Superior temporal gyrus (tissue), 1 donor: ENCODE results near the gene BARHL2.

ENCODE experiments used
- DNase-seq: peaks from one replicate; pipeline ENCODE4 v3.0.0-alpha.2; 2016; ENCODE audit errors: extremely low spot score

BARHL2 gene

DNA sequence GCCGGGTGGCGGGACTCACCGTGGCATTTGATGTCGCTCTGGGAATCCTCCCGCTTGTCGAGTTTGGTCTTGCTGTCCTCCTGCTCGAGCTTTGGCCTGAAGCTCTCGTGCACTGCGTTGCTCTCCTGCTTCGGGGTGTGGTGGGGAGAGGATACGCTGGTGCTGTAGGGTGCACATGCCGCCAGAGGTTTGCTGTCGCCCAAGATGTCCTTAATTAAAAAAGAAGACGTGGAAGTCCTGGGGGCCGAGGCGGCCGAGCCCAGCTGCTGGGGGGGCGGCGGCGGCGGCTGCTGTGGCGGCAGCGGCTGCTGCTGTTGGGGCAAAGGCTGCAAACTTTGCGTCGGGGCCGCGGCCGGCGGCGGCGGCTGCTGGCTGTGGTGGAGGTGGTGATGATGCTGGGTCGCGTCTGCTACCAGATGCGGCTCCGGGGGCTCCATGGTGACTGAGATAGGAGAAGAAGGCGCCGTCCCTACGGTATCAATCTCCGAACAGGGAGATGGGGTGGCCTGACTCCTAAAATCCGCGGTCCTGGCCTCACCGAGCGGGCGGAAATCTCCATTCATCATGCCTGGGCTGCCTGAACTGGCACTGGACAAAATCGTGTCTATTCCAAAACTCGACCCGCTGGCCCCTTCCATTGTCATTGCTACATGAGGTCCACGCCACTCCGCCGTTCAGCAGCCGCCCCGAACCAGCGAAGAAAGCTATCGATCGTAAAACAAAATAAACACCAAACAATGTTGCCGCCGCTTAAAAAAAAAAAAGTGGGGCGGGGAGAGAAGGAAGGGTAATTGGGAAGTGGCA, at the start of gene BARHL2:
Gene BARHL2 (minus strand): TSS at position 751 of the 804 bp plus-strand sequence. CDS start 107 bp downstream, at position 644.
- no peak for DNase-seq

DNA sequence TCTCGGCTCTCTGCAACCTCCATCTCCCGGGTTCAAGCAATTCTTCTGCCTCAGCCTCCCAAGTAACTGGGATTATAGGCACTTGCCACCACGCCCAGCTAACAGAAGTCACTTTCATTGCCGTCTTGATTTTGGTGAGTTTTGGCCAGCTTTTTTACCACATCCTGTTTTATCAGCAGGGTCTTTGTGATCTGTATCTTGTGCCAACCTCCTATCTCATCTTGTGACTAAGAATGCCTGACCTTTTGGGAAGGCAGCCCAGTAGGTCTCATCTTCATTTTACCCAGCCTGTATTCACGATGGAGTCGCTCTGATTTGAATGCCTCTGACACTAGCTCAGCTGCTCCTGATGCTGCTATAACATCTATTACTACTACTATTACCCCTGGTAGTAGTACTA, 46.8 kb upstream of the BARHL2 start:
- DNase-seq = no peak

DNA sequence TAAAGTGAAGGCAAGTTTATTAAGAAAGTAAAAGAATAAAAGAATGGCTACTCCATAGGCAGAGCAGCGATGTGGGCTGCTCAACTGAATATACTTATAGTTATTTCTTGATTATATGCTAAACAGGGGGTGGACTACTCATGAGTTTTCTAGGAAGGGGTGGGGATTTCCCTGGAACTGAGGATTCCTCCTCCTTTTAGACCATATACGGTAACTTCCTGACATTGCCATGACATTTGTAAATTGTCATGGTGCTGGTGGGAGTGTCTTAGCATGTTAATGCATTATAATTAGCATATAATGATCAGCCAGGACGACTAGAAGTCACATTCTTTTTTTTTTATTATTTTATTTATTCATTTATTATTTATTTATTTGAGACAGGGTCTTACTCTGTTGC, 46.4 kb upstream of the BARHL2 start:
- no peak for DNase-seq

- DNase-seq = no peak
Observed at GRCh38 chr1:90761781-90762589, 44.9 kb upstream of the BARHL2 start.

GRCh38 chr1:90761156-90761555, 44.1 kb upstream of the BARHL2 start:
- DNase-seq = no peak

GRCh38 chr1:90753556-90753955, 36.5 kb upstream of the BARHL2 start:
- no peak for DNase-seq

- no peak for DNase-seq
Observed at GRCh38 chr1:90748668-90749067, 31.6 kb upstream of the BARHL2 start.

- DNase-seq = no peak
Observed at GRCh38 chr1:90746857-90747256, 29.8 kb upstream of the BARHL2 start.

DNA sequence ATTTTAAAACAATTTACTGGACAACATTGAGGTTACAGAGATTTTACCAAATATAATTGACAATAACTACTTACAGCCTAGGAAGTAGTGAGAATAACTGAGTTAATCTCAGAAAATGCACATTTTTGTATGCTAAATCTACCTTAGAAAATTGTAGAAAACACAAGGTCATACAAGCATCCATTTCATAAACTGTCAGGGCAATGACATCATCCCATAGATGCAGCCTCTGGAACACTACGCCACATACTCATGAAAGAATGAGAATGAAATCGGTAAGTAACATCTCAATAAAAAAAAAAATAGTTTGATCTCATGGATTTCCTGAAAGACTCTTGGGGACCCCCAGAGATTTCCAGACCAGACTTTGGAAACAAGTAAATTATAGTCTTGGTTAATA, 28.9 kb upstream of the BARHL2 start:
- DNase-seq = no peak

- DNase-seq = no peak
Observed at GRCh38 chr1:90732136-90732535, 15.0 kb upstream of the BARHL2 start.

- DNase-seq = no peak
Observed at GRCh38 chr1:90731382-90732050, 14.4 kb upstream of the BARHL2 start.

DNA sequence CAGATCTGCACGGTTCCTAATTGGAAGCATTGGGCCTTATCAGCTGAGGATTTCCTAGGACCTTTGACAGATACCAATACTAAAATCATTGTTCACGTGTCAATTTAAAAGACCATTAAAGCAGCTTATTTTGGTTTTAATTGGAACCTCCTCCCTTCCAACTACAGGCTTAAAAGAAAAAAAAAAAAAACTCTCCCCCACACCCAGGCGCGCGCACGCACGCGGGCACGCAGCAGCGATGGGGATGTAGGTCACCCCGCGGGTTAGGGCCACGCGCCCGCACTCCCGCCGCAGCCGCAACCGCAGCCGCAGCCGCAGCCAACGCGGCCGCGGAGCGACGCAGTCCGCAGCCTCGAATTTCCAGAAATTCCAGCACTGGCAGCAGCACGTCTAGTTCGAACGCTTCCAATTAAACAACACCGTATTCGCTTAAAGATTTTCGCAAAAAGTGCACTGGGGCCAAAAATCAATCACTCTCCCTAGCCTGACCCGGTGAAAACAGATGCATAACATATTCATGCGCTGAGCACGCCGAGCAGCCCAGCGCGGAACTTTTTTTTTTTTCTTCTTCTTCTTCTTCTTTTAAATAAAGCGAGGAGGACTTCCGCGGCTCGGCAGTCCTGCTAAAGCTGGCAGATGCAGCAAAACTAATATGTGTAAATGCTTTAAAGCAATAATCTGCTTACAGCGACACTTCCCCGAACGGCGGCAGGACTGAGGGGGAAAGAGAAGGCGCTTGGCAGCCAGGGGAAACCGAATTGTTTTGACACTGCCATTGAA, 13.3 kb upstream of the BARHL2 start:
- no peak for DNase-seq

DNA sequence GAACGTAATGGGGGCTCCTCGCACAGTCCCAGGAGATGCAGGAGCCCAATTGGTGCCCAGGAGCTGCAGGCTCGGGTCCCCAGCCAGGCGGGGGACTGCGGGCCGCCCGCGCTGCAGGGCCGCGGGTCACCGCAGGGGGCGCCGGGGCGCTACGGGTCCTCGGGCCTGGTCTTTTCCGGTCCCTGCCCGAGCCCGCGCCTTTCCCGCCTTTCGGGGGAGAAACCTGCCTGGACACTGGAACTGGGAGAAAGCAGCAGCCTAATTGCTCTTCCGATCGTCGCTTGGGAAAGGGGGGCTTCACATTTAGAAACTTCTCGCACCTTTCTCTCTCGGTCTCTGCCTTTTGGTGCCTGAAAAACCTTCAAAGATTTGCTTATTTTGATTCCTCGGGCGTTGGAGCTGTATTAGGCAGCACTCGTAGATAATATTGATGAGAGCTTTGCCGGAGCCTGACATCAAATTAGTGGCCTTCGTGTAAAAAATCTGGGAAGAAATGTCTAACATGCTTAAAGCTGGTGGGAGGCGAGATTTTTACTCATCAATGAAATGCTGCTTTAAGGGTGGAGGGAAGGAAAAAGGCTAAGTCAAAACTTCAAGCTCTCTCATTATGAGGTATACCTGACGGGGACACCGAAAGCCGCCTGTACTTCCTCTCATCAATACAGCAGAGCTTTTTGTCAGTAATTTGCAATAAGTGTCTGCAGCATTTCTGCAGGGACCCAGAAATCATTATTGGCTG, 12.6 kb upstream of the BARHL2 start:
- DNase-seq = no peak

- no peak for DNase-seq
Observed at GRCh38 chr1:90728502-90729287, 11.6 kb upstream of the BARHL2 start.

DNA sequence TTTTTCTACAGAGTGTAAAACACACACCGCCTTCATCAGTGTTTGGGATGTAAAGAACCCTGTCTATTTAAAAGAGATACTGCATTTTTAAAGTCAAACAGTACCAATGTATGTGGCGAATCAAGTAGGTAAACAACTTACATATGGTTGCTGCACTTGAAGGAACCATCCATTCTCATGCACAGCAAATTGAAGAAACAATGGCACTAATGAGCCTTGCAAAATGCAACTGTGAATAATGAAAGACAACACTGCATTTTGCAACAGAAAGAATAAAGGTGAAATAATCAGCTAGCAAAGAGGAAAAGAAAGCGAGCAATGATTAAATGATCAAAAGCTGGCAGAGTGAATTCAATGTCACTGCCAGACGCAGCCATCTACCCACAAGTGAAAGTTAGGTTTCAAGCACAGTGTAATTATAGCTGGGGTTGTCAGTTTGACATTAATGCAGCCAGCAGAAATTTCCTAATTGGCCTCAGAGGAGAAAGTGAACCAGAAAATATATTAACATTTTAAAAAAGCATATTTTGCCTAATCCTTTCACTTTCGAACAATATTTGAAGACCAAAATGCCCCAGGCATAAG, 10.9 kb upstream of the BARHL2 start:
- DNase-seq = no peak

DNA sequence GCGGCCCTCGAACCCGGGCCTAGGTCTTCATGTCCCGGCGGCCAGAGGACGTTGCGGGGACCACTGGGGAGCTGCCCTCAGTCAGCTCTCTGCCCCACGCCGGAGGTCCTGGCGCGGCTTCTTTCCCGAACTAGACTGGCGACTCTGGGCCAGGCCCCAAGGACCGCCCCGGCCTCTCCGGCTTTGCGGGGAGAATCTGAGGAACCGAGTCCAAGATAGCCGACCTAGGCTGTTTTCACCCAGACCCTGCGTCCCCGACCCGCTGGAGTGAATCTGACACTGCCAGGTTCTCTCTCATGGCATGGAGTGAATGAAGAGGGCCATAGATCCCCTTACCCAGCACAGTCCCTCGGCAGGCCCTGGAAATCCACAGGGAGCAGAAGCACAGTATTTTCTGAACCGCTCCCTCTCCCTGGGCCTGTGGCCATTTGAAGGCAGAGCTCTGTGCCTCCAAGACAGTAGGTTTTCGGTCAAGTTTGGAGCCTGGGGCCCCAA, 9.9 kb upstream of the BARHL2 start:
- DNase-seq = no peak

DNA sequence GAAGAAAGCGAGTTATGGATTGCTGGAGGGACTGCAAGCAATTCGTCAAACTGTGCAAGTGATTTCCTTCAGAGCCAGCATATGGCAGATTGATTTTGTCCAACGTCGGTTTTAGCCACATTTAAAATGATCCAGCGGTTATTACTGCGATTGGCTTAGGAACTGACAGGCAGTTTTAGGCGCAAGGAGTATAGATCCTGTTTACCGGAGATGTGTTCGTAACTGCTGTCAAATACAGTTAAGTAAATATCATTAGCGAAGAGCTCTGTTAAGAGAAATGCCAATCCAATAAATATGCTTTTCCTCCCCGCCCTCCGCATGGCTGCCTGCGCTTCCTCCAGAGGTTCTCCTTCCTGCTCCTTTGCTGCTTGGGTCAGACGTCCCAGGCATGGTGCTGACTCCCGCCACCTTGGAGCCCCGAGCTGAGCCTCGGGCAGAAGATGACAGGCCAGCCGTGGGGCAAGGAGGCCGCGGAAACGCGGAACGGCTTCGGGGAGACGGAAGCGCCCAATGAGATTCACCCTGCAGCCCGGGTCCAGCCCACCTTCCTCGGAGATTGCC, 9.4 kb upstream of the BARHL2 start:
- DNase-seq = no peak

DNA sequence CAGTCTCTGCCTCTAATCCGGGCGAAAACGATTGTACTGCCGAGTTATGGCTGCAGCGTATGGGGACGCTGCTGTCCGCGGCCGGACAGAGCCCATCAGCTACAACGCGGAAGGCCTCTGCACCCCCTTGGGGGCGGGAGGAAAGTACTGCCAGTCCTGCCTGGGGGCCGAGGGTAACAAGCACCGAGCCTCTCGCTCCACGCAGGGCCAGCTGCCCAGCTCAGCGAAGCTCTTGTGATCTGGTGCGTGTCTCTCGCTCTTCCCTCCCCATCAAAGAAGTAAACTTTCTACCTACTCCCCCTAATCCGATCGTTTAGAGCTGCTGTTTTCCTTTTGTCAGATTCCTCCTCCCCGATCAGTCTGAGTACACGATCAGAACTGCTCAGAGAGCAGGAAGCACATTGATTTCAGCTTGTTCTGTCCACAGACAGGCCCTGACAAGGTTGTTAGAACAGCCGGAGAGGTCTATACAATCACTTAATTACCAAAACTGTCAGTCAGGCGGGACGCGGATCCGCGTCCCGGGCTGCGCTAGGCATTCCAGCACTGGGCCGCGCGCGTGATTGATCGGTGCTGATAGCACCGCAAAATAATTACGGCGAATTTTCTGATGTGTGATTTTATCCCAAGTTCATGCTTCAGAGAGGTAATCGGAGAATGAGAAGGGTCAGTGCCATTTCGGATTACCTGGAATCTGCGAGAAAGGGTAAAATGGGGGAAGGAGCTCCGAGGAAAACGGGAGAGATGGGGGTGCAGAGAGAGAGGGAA, 8.7 kb upstream of the BARHL2 start:
- DNase-seq = no peak
